NT2/D1 (cell line): Measurements from ENCODE around the gene MYCBPAP.

ENCODE experiments used
- SUZ12 ChIP-seq: IDR thresholded peaks from 2 replicates; pipeline ENCODE4 v1.6.1; 2011; ENCODE audit not compliant: insufficient read length, insufficient read depth; ENCODE audit errors: extremely low read depth
- YY1 ChIP-seq: IDR thresholded peaks from 2 replicates; pipeline ENCODE4 v1.6.1; 2011; ENCODE audit not compliant: insufficient read length, insufficient read depth
- ZNF274 ChIP-seq: IDR thresholded peaks from 2 replicates; pipeline ENCODE4 v1.6.1; 2011; ENCODE audit warnings: mild to moderate bottlenecking, low read depth, low read length

DNA sequence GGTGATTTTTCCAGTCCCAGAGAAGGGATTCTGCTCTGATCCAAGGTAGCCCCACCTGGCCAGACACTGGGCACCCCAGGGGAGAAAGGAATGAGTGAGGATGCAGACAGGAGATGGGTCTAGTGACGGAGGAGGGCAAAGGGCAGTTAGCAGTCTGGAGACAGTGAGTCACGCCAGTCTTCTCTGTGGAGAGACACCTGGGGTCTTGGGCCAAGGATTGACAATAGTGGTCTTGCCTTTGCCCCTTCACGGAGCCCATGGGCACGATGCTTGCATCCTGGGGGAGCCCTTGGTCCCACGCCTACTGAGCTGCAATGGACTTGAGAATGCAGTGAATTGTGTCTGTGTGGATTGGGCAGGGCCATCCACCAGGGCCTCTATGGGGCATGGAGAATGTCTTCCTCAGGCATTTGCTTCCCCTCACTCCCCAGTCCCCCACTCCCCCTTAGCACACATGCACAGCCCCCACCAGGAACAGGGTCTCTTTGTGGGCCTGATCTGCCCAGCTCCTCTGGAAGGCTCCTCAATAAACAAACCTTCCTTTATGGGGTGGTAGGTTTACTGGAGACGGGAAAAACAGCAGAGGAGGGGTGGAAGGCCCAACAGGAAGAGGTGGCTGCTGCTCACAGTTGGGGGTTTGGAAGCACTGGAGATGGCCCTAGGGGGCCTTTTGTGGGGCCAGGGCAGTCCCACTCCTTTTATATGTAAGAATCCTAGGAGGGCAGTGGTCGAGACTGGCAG is 41.0 kb upstream of the MYCBPAP start:
- no peak for TF ChIP-seq SUZ12
- no peak for TF ChIP-seq ZNF274
- TF ChIP-seq YY1: no peak
